ENCODE results near the gene CKLF. TPM values are rescaled to one million over a fixed set of nuclear protein-coding genes. Genes with fewer than 3 reads are reported as not detected.

Gene CKLF
- 1 to 10 TPM; 5.8 to 8.5 (median 6.9) TPM for total RNA-seq

- intact Hi-C loops (cut with DNase I; ENCODE audit: low total_unique reads): loop anchor here (1.0 kb wide), 1 partner anchor 74 kb away; no protein-coding TSS in a partner anchor
- in situ Hi-C loops (cut with MboI; ENCODE audit: low sequenced_read_pairs in 4 of 4): loop anchor here in 2 of 4 donors (5.0 to 10.0 kb wide), 2 partner anchors 35 to 78 kb away; no protein-coding TSS in a partner anchor
Observed at GRCh38 chr16:66552286-66553177, at the start of gene CKLF. Gene CKLF, plus strand, starts transcription at chr16:66552576. Its CDS starts 140 bp downstream, at chr16:66552716.

GRCh38 chr16:66503030-66503429 lies 49.3 kb upstream of the CKLF start:
- H3K9me3 ChIP-seq: no peaks in the 10 kb centered on the region
- DNase-seq (peak; percentile 72 to 80), ATAC-seq (peak; percentile 84 to 87)
- intact Hi-C loops (cut with DNase I; ENCODE audit: low total_unique reads): loop anchor here (2.0 kb wide), 1 partner anchor 14 kb away; no protein-coding TSS in a partner anchor
- peaks cover 23 to 27% of the 10 kb centered on the region in 2 donors for H3K4me1 ChIP-seq
- in situ Hi-C loops (cut with MboI; ENCODE audit: low sequenced_read_pairs in 4 of 4): no loop called here
- peak overlapping the region; percentile 53 to 89 (median 72) for H3K27ac ChIP-seq
- TF ChIP-seq CTCF (IDR thresholded peaks at IDR 0.05 in 4 of 5, conservative IDR thresholded peaks at IDR 0.05 in 1 of 5): no peak
- TF ChIP-seq POLR2A (IDR thresholded peaks at IDR 0.05): no peak
- H3K36me3 ChIP-seq: peaks cover 0 to under 1% of the 10 kb centered on the region in 2 donors
- peak overlapping the region in 3 of 4 donors; percentile 5 to 24 (median 7) for H3K4me3 ChIP-seq
- no peaks in the 10 kb centered on the region for H3K27me3 ChIP-seq

More at GRCh38 chr16:66552286-66553177, at the start of gene CKLF:
- Histone ChIP-seq H3K27me3 (no peaks in the 10 kb centered on the region), H3K4me3 (peak within 1 kb of the TSS; percentile 56 to 78 (median 71)), H3K27ac (peak within 1 kb of the TSS; percentile 86 to 96 (median 92)), H3K9me3 (no peaks in the 10 kb centered on the region), H3K4me1 (peaks cover 32 to 33% of the 10 kb centered on the region in 2 donors), H3K36me3 (no peaks in the 10 kb centered on the region)
- no peak for TF ChIP-seq CTCF (IDR thresholded peaks at IDR 0.05 in 4 of 5, conservative IDR thresholded peaks at IDR 0.05 in 1 of 5)
- TF ChIP-seq POLR2A (IDR thresholded peaks at IDR 0.05): peak; percentile 52 to 65
- DNase-seq (peak; percentile 73 to 86), ATAC-seq (peak; percentile 83 to 87)

- H3K36me3 ChIP-seq: peaks cover 0 to 7% of the 10 kb centered on the region in 2 donors
- peak overlapping the region in 3 of 4 donors; percentile 53 to 89 (median 80) for H3K27ac ChIP-seq
- intact Hi-C loops (cut with DNase I; ENCODE audit: low total_unique reads): loop anchor here (2.0 kb wide), 1 partner anchor 13 kb away; no protein-coding TSS in a partner anchor
Observed at GRCh38 chr16:66503612-66504011, 48.8 kb upstream of the CKLF start.

GRCh38 chr16:66507731-66508239 lies 44.6 kb upstream of the CKLF start:
- Histone ChIP-seq H3K27ac (peak overlapping the region in 1 of 4 donors; percentile 11), H3K36me3 (peaks cover 0 to 30% of the 10 kb centered on the region in 2 donors), H3K4me1 (peaks cover 22 to 30% of the 10 kb centered on the region in 2 donors), H3K4me3 (no peak overlapping the region), H3K27me3 (no peaks in the 10 kb centered on the region), H3K9me3 (no peaks in the 10 kb centered on the region)
- DNase-seq (no peak), ATAC-seq (no peak)
- TF ChIP-seq CTCF (IDR thresholded peaks at IDR 0.05 in 4 of 5, conservative IDR thresholded peaks at IDR 0.05 in 1 of 5) (no peak), POLR2A (IDR thresholded peaks at IDR 0.05) (no peak)
- intact Hi-C loops (cut with DNase I; ENCODE audit: low total_unique reads): no loop called here
- in situ Hi-C loops (cut with MboI; ENCODE audit: low sequenced_read_pairs in 4 of 4): no loop called here

More at GRCh38 chr16:66503612-66504011, 48.8 kb upstream of the CKLF start:
- DNase-seq (no peak), ATAC-seq (no peak)
- in situ Hi-C loops (cut with MboI; ENCODE audit: low sequenced_read_pairs in 4 of 4): no loop called here
- H3K4me3 ChIP-seq: no peak overlapping the region
- no peaks in the 10 kb centered on the region for H3K9me3 ChIP-seq
- H3K4me1 ChIP-seq: peaks cover 23 to 27% of the 10 kb centered on the region in 2 donors
- no peak for TF ChIP-seq CTCF (IDR thresholded peaks at IDR 0.05 in 4 of 5, conservative IDR thresholded peaks at IDR 0.05 in 1 of 5)
- TF ChIP-seq POLR2A (IDR thresholded peaks at IDR 0.05): no peak
- H3K27me3 ChIP-seq: no peaks in the 10 kb centered on the region
